GM13976 (cell line): ENCODE results near the gene RASEF.

Source experiments
- DNase-seq: peaks from one replicate; pipeline ENCODE4 v3.0.0; 2012; ENCODE audit warnings: low spot score
- CTCF ChIP-seq: IDR thresholded peaks from 2 replicates; pipeline ENCODE4 v1.5.1; 2012; ENCODE audit warnings: borderline replicate concordance, mild to moderate bottlenecking; ENCODE audit not compliant: insufficient read depth; ENCODE audit errors: extremely low read depth, missing control alignments, control extremely low read depth
- in situ Hi-C: fragments of 300-500 bp; cut with MboI; formaldehyde crosslinking; loops from one replicate; pipeline ENCODE4 v1.12.0; 2022; ENCODE audit warnings: low sequenced_read_pairs, mixed read lengths, inconsistent platforms; ENCODE audit not compliant: unreplicated experiment

The RASEF gene

GRCh38 chr9:83039303-83039702, 23.6 kb downstream of the RASEF start:
- no peak for DNase-seq

GRCh38 chr9:83036043-83036442, 26.9 kb downstream of the RASEF start:
- no peak for TF ChIP-seq CTCF
- in situ Hi-C loops = no loop called here
- DNase-seq = no peak

More at GRCh38 chr9:83039303-83039702, 23.6 kb downstream of the RASEF start:
- TF ChIP-seq CTCF = no peak
- in situ Hi-C loops = no loop called here

- in situ Hi-C loops = no loop called here
- TF ChIP-seq CTCF = no peak
- no peak for DNase-seq
Observed at GRCh38 chr9:83035143-83035542, 27.8 kb downstream of the RASEF start.

- no peak for TF ChIP-seq CTCF
- DNase-seq = no peak
- in situ Hi-C loops = no loop called here
Observed at GRCh38 chr9:83034587-83034986, 28.4 kb downstream of the RASEF start.

GRCh38 chr9:83034026-83034425, 28.9 kb downstream of the RASEF start:
- DNase-seq = no peak
- no peak for TF ChIP-seq CTCF
- in situ Hi-C loops = no loop called here

GRCh38 chr9:83032065-83032625, 30.8 kb downstream of the RASEF start:
- TF ChIP-seq CTCF = no peak
- no peak for DNase-seq
- in situ Hi-C loops = no loop called here
